Nephron (organoid): ENCODE measurements around the gene ERN2.
"Not testable (repeated sequence)": the region's sequence is repeated elsewhere in the genome, so short reads cannot be mapped to it uniquely, and the experiment has no call there.

Source experiments
- H3K27ac Mint-ChIP-seq, 3 experiments: 2 replicates each; pipeline ENCODE4 v1.8.0; 2020; ENCODE audit warnings: mixed read lengths in 3 of 3, mild to moderate bottlenecking in 2 of 3, moderate library complexity in 1 of 3
- H3K27me3 Mint-ChIP-seq: 2 replicates; pipeline ENCODE4 v1.8.0; 2021; ENCODE audit warnings: low read depth, mild to moderate bottlenecking, moderate library complexity, mixed read lengths
- H3K36me3 Mint-ChIP-seq: 2 replicates; pipeline ENCODE4 v1.8.0; 2020; ENCODE audit warnings: low read depth, mixed read lengths
- H3K4me1 Mint-ChIP-seq: 2 replicates; pipeline ENCODE4 v1.8.0; 2020; ENCODE audit warnings: mixed read lengths
- H3K4me3 Mint-ChIP-seq, 3 experiments: 2 replicates each; pipeline ENCODE4 v1.8.0; 2020; ENCODE audit warnings: mild to moderate bottlenecking in 3 of 3, mixed read lengths in 3 of 3, moderate library complexity in 2 of 3
- H3K9me3 Mint-ChIP-seq: 2 replicates; pipeline ENCODE4 v1.8.0; 2020; ENCODE audit warnings: mixed read lengths
- CTCF ChIP-seq, 3 experiments: fragments of 200-600 bp; sonication (generic); IDR thresholded peaks; one replicate each; pipeline ENCODE4 v1.5.0; 2021; ENCODE audit warnings: antibody characterized with exemption in 3 of 3; ENCODE audit not compliant: unreplicated experiment in 3 of 3

The ERN2 gene

GRCh38 chr16:23724785-23725131 lies 11.7 kb upstream of the ERN2 start:
- Mint-ChIP-seq H3K27ac (no peak overlapping the region), H3K9me3 (peaks cover 7% of the 10 kb centered on the region), H3K4me3 (no peak overlapping the region)

GRCh38 chr16:23724096-23724784 lies 11.2 kb upstream of the ERN2 start:
- H3K9me3 Mint-ChIP-seq: peaks cover 7% of the 10 kb centered on the region
- TF ChIP-seq CTCF (IDR thresholded peaks at IDR 0.05; ENCODE audit: unreplicated experiment in 3 of 3): no peak
- no peak overlapping the region for H3K27ac Mint-ChIP-seq
- H3K36me3 Mint-ChIP-seq: no peaks in the 10 kb centered on the region
- H3K4me1 Mint-ChIP-seq: no peaks in the 10 kb centered on the region
- H3K27me3 Mint-ChIP-seq: peaks cover 16% of the 10 kb centered on the region
- no peak overlapping the region for H3K4me3 Mint-ChIP-seq

More at GRCh38 chr16:23724785-23725131, 11.7 kb upstream of the ERN2 start:
- Mint-ChIP-seq H3K27me3 (peaks cover 14% of the 10 kb centered on the region), H3K36me3 (no peaks in the 10 kb centered on the region), H3K4me1 (no peaks in the 10 kb centered on the region)
- no peak for TF ChIP-seq CTCF (IDR thresholded peaks at IDR 0.05; ENCODE audit: unreplicated experiment in 3 of 3)

- H3K27me3 Mint-ChIP-seq: peaks cover 23% of the 10 kb centered on the region
- not testable (repeated sequence) for H3K9me3 Mint-ChIP-seq, H3K4me3 Mint-ChIP-seq, H3K27ac Mint-ChIP-seq, H3K36me3 Mint-ChIP-seq, H3K4me1 Mint-ChIP-seq
Measured at GRCh38 chr16:23722613-23723240, 9.7 kb upstream of the ERN2 start.

GRCh38 chr16:23716484-23716883 lies 3.5 kb upstream of the ERN2 start:
- peaks cover 2% of the 10 kb centered on the region for H3K9me3 Mint-ChIP-seq

GRCh38 chr16:23711785-23712184 lies 1.2 kb downstream of the ERN2 start:
- H3K4me1 Mint-ChIP-seq: no peaks in the 10 kb centered on the region
- H3K9me3 Mint-ChIP-seq: no peaks in the 10 kb centered on the region
- no peak for TF ChIP-seq CTCF (IDR thresholded peaks at IDR 0.05; ENCODE audit: unreplicated experiment in 3 of 3)
- H3K27me3 Mint-ChIP-seq: peaks cover 70% of the 10 kb centered on the region
- no peak overlapping the region for H3K27ac Mint-ChIP-seq
- H3K4me3 Mint-ChIP-seq: no peak overlapping the region
- H3K36me3 Mint-ChIP-seq: no peaks in the 10 kb centered on the region

More at GRCh38 chr16:23716484-23716883, 3.5 kb upstream of the ERN2 start:
- H3K4me3 Mint-ChIP-seq: no peak overlapping the region
- H3K4me1 Mint-ChIP-seq: no peaks in the 10 kb centered on the region
- no peak overlapping the region for H3K27ac Mint-ChIP-seq
- no peak for TF ChIP-seq CTCF (IDR thresholded peaks at IDR 0.05; ENCODE audit: unreplicated experiment in 3 of 3)
- peaks cover 66% of the 10 kb centered on the region for H3K27me3 Mint-ChIP-seq
- H3K36me3 Mint-ChIP-seq: no peaks in the 10 kb centered on the region

- no peak for TF ChIP-seq CTCF (IDR thresholded peaks at IDR 0.05; ENCODE audit: unreplicated experiment in 3 of 3)
Measured at GRCh38 chr16:23710504-23710903, 2.5 kb downstream of the ERN2 start.

More at GRCh38 chr16:23710504-23710903, 2.5 kb downstream of the ERN2 start:
- Mint-ChIP-seq H3K4me1 (no peaks in the 10 kb centered on the region), H3K27me3 (peaks cover 71% of the 10 kb centered on the region), H3K27ac (no peak overlapping the region), H3K4me3 (no peak overlapping the region), H3K36me3 (no peaks in the 10 kb centered on the region), H3K9me3 (no peaks in the 10 kb centered on the region)
